Activated naive CD4-positive, alpha-beta T cell treated with anti-CD3 and anti-CD28 coated beads, Interleukin-2, amount 50 U/mL, for 24 hours (primary cell): ENCODE measurements around the gene MAPK1.
A peak's percentile ranks its signal among the peaks of the same experiment; 100 is the strongest.
"Not testable (repeated sequence)": the region's sequence is repeated elsewhere in the genome, so short reads cannot be mapped to it uniquely, and the experiment has no call there.

ENCODE experiments used
- H3K27ac Mint-ChIP-seq: one replicate; pipeline ENCODE4 v1.8.0; 2021; ENCODE audit warnings: mild to moderate bottlenecking, mixed read lengths
- H3K27me3 Mint-ChIP-seq: one replicate; pipeline ENCODE4 v1.8.0; 2021; ENCODE audit warnings: mixed read lengths
- H3K36me3 Mint-ChIP-seq: one replicate; pipeline ENCODE4 v1.8.0; 2021; ENCODE audit warnings: mixed read lengths
- H3K4me1 Mint-ChIP-seq: one replicate; pipeline ENCODE4 v1.8.0; 2021; ENCODE audit warnings: mixed read lengths
- H3K4me3 Mint-ChIP-seq: one replicate; pipeline ENCODE4 v1.8.0; 2021; ENCODE audit warnings: mild to moderate bottlenecking, mixed read lengths
- H3K9me3 Mint-ChIP-seq: one replicate; pipeline ENCODE4 v1.8.0; 2021; ENCODE audit warnings: mixed read lengths

MAPK1 gene

GRCh38 chr22:21839765-21840140 lies 27.7 kb downstream of the MAPK1 start:
- Mint-ChIP-seq H3K9me3 (peaks cover 4% of the 10 kb centered on the region), H3K27me3 (no peaks in the 10 kb centered on the region), H3K27ac (peak overlapping the region; percentile 81), H3K36me3 (peaks cover 4% of the 10 kb centered on the region), H3K4me3 (peak overlapping the region; percentile 5), H3K4me1 (peaks cover 73% of the 10 kb centered on the region)

GRCh38 chr22:21839104-21839764 lies 28.2 kb downstream of the MAPK1 start:
- Mint-ChIP-seq H3K27ac (peak overlapping the region; percentile 81), H3K4me1 (peaks cover 72% of the 10 kb centered on the region), H3K4me3 (peak overlapping the region; percentile 5)
- not testable (repeated sequence) for H3K27me3 Mint-ChIP-seq, H3K9me3 Mint-ChIP-seq, H3K36me3 Mint-ChIP-seq

GRCh38 chr22:21837248-21837979 lies 30.0 kb downstream of the MAPK1 start:
- peaks cover 66% of the 10 kb centered on the region for H3K4me1 Mint-ChIP-seq
- H3K27ac Mint-ChIP-seq, result peak overlapping the region; percentile 77

GRCh38 chr22:21836486-21836885 lies 31.0 kb downstream of the MAPK1 start:
- H3K9me3 Mint-ChIP-seq, H3K36me3 Mint-ChIP-seq, H3K27ac Mint-ChIP-seq, H3K4me3 Mint-ChIP-seq, H3K27me3 Mint-ChIP-seq: not testable (repeated sequence)
- H3K4me1 Mint-ChIP-seq, result peaks cover 75% of the 10 kb centered on the region

More at GRCh38 chr22:21837248-21837979, 30.0 kb downstream of the MAPK1 start:
- H3K9me3 Mint-ChIP-seq, result peaks cover 4% of the 10 kb centered on the region
- no peaks in the 10 kb centered on the region for H3K27me3 Mint-ChIP-seq
- H3K36me3 Mint-ChIP-seq, result peaks cover 2% of the 10 kb centered on the region
- H3K4me3 Mint-ChIP-seq, result no peak overlapping the region

- no peaks in the 10 kb centered on the region for H3K27me3 Mint-ChIP-seq
- no peak overlapping the region for H3K27ac Mint-ChIP-seq
- peaks cover 3% of the 10 kb centered on the region for H3K36me3 Mint-ChIP-seq
- no peak overlapping the region for H3K4me3 Mint-ChIP-seq
- peaks cover 4% of the 10 kb centered on the region for H3K9me3 Mint-ChIP-seq
- peaks cover 80% of the 10 kb centered on the region for H3K4me1 Mint-ChIP-seq
Measured at GRCh38 chr22:21835378-21835777, 32.1 kb downstream of the MAPK1 start.

- peaks cover 3% of the 10 kb centered on the region for H3K9me3 Mint-ChIP-seq
- H3K4me3 Mint-ChIP-seq, result no peak overlapping the region
- H3K36me3 Mint-ChIP-seq, result peaks cover 3% of the 10 kb centered on the region
- no peaks in the 10 kb centered on the region for H3K27me3 Mint-ChIP-seq
- peaks cover 79% of the 10 kb centered on the region for H3K4me1 Mint-ChIP-seq
- no peak overlapping the region for H3K27ac Mint-ChIP-seq
Measured at GRCh38 chr22:21834869-21835268, 32.6 kb downstream of the MAPK1 start.

GRCh38 chr22:21832291-21833290 lies 34.9 kb downstream of the MAPK1 start:
- H3K9me3 Mint-ChIP-seq, result no peaks in the 10 kb centered on the region
- peaks cover 1% of the 10 kb centered on the region for H3K36me3 Mint-ChIP-seq
- no peak overlapping the region for H3K4me3 Mint-ChIP-seq
- no peaks in the 10 kb centered on the region for H3K27me3 Mint-ChIP-seq
- peak overlapping the region; percentile 7 for H3K27ac Mint-ChIP-seq
- peaks cover 81% of the 10 kb centered on the region for H3K4me1 Mint-ChIP-seq

- Mint-ChIP-seq H3K27me3 (no peaks in the 10 kb centered on the region), H3K4me1 (peaks cover 81% of the 10 kb centered on the region), H3K27ac (no peak overlapping the region), H3K9me3 (no peaks in the 10 kb centered on the region), H3K36me3 (peaks cover 1% of the 10 kb centered on the region), H3K4me3 (no peak overlapping the region)
Measured at GRCh38 chr22:21829523-21829922, 37.9 kb downstream of the MAPK1 start.

- Mint-ChIP-seq H3K27me3 (no peaks in the 10 kb centered on the region), H3K36me3 (peaks cover 1% of the 10 kb centered on the region), H3K27ac (no peak overlapping the region), H3K4me1 (peaks cover 91% of the 10 kb centered on the region), H3K9me3 (no peaks in the 10 kb centered on the region), H3K4me3 (peak overlapping the region; percentile 19)
Measured at GRCh38 chr22:21828268-21828638, 39.2 kb downstream of the MAPK1 start.

- Mint-ChIP-seq H3K27me3 (no peaks in the 10 kb centered on the region), H3K27ac (peak overlapping the region; percentile 6), H3K4me3 (peak overlapping the region; percentile 19), H3K9me3 (no peaks in the 10 kb centered on the region), H3K36me3 (peaks cover 1% of the 10 kb centered on the region), H3K4me1 (peaks cover 91% of the 10 kb centered on the region)
Measured at GRCh38 chr22:21827628-21828267, 39.7 kb downstream of the MAPK1 start.

- peaks cover 85% of the 10 kb centered on the region for H3K4me1 Mint-ChIP-seq
- H3K4me3 Mint-ChIP-seq, result no peak overlapping the region
- H3K9me3 Mint-ChIP-seq, result no peaks in the 10 kb centered on the region
- peaks cover 3% of the 10 kb centered on the region for H3K36me3 Mint-ChIP-seq
- no peaks in the 10 kb centered on the region for H3K27me3 Mint-ChIP-seq
- H3K27ac Mint-ChIP-seq, result no peak overlapping the region
Measured at GRCh38 chr22:21826204-21826603, 41.2 kb downstream of the MAPK1 start.

- H3K36me3 Mint-ChIP-seq, H3K4me3 Mint-ChIP-seq, H3K27me3 Mint-ChIP-seq, H3K9me3 Mint-ChIP-seq, H3K27ac Mint-ChIP-seq: not testable (repeated sequence)
- peaks cover 85% of the 10 kb centered on the region for H3K4me1 Mint-ChIP-seq
Measured at GRCh38 chr22:21824962-21825361, 42.5 kb downstream of the MAPK1 start.

- no peaks in the 10 kb centered on the region for H3K9me3 Mint-ChIP-seq
- H3K27me3 Mint-ChIP-seq, result no peaks in the 10 kb centered on the region
- H3K36me3 Mint-ChIP-seq, result peaks cover 2% of the 10 kb centered on the region
- no peak overlapping the region for H3K4me3 Mint-ChIP-seq
- peak overlapping the region; percentile 46 for H3K27ac Mint-ChIP-seq
- H3K4me1 Mint-ChIP-seq, result peaks cover 83% of the 10 kb centered on the region
Measured at GRCh38 chr22:21824445-21824912, 43.0 kb downstream of the MAPK1 start.

GRCh38 chr22:21823740-21824444 lies 43.6 kb downstream of the MAPK1 start:
- Mint-ChIP-seq H3K27ac (peak overlapping the region; percentile 71), H3K4me1 (peaks cover 83% of the 10 kb centered on the region), H3K4me3 (no peak overlapping the region), H3K36me3 (peaks cover 2% of the 10 kb centered on the region), H3K9me3 (no peaks in the 10 kb centered on the region), H3K27me3 (no peaks in the 10 kb centered on the region)
